K562 treated with DMSO at 1 percent for 4 hours (cell line): ENCODE measurements around the gene PGBD2. TPM values are rescaled to one million over a fixed set of nuclear protein-coding genes. Genes with fewer than 3 reads are reported as not detected.

Source experiments
- total RNA-seq: library from RNA; unstranded; fragments of 300-600 nt; gene quantifications from 2 replicates; pipeline ENCODE4 v1.2.3, GENCODE V29; 2022; ENCODE audit not compliant: insufficient read depth

Gene PGBD2
- total RNA-seq, result 8.5 and 13.0 TPM in 2 replicates

DNA sequence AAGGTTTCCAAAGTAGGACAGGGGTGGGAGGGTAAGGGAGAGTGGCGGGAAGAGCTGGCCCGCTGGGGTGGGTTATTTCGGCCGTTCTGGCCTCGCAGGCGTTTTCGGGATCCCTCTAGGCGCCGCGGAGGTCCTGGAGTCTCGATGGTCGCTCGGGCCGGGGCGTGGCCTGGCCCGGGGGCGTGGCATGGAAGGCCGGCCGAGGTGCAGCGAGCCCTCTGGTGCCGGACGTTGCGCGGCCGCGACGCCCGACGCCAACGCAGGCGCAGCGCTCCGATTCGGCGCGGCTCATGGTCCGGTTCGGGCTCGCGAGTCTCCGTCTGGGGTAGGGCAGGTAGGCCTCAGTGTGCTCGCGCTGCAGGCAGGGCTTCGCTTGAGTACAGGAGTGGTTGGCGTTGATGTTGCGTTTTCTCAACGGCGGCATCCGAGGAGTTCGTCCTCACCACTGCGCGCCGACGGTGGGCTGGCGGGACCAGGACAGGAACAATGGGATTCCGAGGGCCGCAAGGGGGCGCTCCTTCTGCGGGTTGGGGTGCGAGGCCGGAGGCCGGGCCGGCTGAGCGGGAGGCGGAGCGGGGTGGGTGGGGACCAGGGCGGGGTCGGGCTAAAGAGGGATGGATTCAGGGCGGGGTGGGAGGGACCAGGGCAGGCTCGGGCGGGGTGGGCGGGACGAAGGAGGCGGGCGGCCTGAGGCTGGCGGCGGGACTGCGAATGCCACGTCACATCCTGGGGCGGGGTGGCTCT lies at the start of gene PGBD2:
PGBD2 (plus strand) TSS at position 227 of the 744 bp plus-strand sequence. CDS start 7,628 bp downstream, outside the sequence.

GRCh38 chr1:248858891-248859889 lies 46.8 kb upstream of the PGBD2 start, which contains the start of gene ZNF692:
Gene ZNF692, minus strand, starts transcription at chr1:248859085. Its CDS starts 776 bp downstream, at chr1:248858309.

Other genes starting within 250 kb of the PGBD2 start
- not detected in 2 replicates for gene OR14I1, start 203.5 kb upstream of the PGBD2 start, total RNA-seq
- gene LYPD8, start 150.5 kb upstream of the PGBD2 start, total RNA-seq, result 1.3 and 1.8 TPM in 2 replicates
- gene SH3BP5L, start 80.3 kb upstream of the PGBD2 start, total RNA-seq, result 24.3 and 28.1 TPM in 2 replicates
- gene ZNF672, start 68.0 kb upstream of the PGBD2 start, total RNA-seq, result 50.2 and 56.4 TPM in 2 replicates
- 52.1 and 62.2 TPM in 2 replicates for gene ZNF692, start 47.1 kb upstream of the PGBD2 start, total RNA-seq